ENCODE data around the gene NAA25. TPM values are rescaled to one million over a fixed set of nuclear protein-coding genes. Genes with fewer than 3 reads are reported as not detected.

NAA25 gene
- total RNA-seq, 1 donor from 2014 or later = 22.9 TPM

GRCh38 chr12:111991946-111992345 is 116.6 kb downstream of the NAA25 start:
- DNase-seq (ENCODE audit: low read depth) = no peak
- Histone ChIP-seq H3K36me3 (ENCODE audit: control insufficient read depth, insufficient read depth, low read length) (no peaks in the 10 kb centered on the region), H3K27me3 (ENCODE audit: control insufficient read depth, insufficient read depth, low read length) (no peaks in the 10 kb centered on the region), H3K4me3 (ENCODE audit: low read depth, low read length) (no peak overlapping the region)
- TF ChIP-seq CTCF (IDR thresholded peaks at IDR 0.05; ENCODE audit: insufficient read depth, low read length, severe bottlenecking) = no peak
- no peak for FAIRE-seq

GRCh38 chr12:111991535-111991934 is 117.0 kb downstream of the NAA25 start:
- no peaks in the 10 kb centered on the region for H3K27me3 ChIP-seq (ENCODE audit: control insufficient read depth, insufficient read depth, low read length)
- DNase-seq (ENCODE audit: low read depth) (no peak), FAIRE-seq (no peak)
- no peak overlapping the region for H3K4me3 ChIP-seq (ENCODE audit: low read depth, low read length)
- TF ChIP-seq CTCF (IDR thresholded peaks at IDR 0.05; ENCODE audit: insufficient read depth, low read length, severe bottlenecking) = no peak
- H3K36me3 ChIP-seq (ENCODE audit: control insufficient read depth, insufficient read depth, low read length) = no peaks in the 10 kb centered on the region

GRCh38 chr12:111984820-111985219 is 123.8 kb downstream of the NAA25 start:
- no peak for FAIRE-seq
- Histone ChIP-seq H3K36me3 (ENCODE audit: control insufficient read depth, insufficient read depth, low read length) (no peaks in the 10 kb centered on the region), H3K27me3 (ENCODE audit: control insufficient read depth, insufficient read depth, low read length) (no peaks in the 10 kb centered on the region), H3K4me3 (ENCODE audit: low read depth, low read length) (no peak overlapping the region)
- TF ChIP-seq CTCF (IDR thresholded peaks at IDR 0.05; ENCODE audit: insufficient read depth, low read length, severe bottlenecking) = no peak
- no peak for DNase-seq (ENCODE audit: low read depth)

- Histone ChIP-seq H3K36me3 (ENCODE audit: control insufficient read depth, insufficient read depth, low read length) (no peaks in the 10 kb centered on the region), H3K4me3 (ENCODE audit: low read depth, low read length) (no peak overlapping the region), H3K27me3 (ENCODE audit: control insufficient read depth, insufficient read depth, low read length) (no peaks in the 10 kb centered on the region)
- DNase-seq (ENCODE audit: low read depth) (peak; percentile 30), FAIRE-seq (no peak)
- no peak for TF ChIP-seq CTCF (IDR thresholded peaks at IDR 0.05; ENCODE audit: insufficient read depth, low read length, severe bottlenecking)
These were observed 126.6 kb downstream of the NAA25 start for GRCh38 chr12:111981987-111982386.

GRCh38 chr12:111980598-111980997 is 128.0 kb downstream of the NAA25 start:
- Histone ChIP-seq H3K36me3 (ENCODE audit: control insufficient read depth, insufficient read depth, low read length) (no peaks in the 10 kb centered on the region), H3K27me3 (ENCODE audit: control insufficient read depth, insufficient read depth, low read length) (no peaks in the 10 kb centered on the region), H3K4me3 (ENCODE audit: low read depth, low read length) (no peak overlapping the region)
- no peak for TF ChIP-seq CTCF (IDR thresholded peaks at IDR 0.05; ENCODE audit: insufficient read depth, low read length, severe bottlenecking)
- DNase-seq (ENCODE audit: low read depth) (no peak), FAIRE-seq (no peak)

- DNase-seq (ENCODE audit: low read depth) (no peak), FAIRE-seq (no peak)
- no peak overlapping the region for H3K4me3 ChIP-seq (ENCODE audit: low read depth, low read length)
- TF ChIP-seq CTCF (IDR thresholded peaks at IDR 0.05; ENCODE audit: insufficient read depth, low read length, severe bottlenecking) = no peak
- no peaks in the 10 kb centered on the region for H3K27me3 ChIP-seq (ENCODE audit: control insufficient read depth, insufficient read depth, low read length)
- H3K36me3 ChIP-seq (ENCODE audit: control insufficient read depth, insufficient read depth, low read length) = no peaks in the 10 kb centered on the region
These were observed 130.0 kb downstream of the NAA25 start for GRCh38 chr12:111978545-111978944.
